NCI-H2107 treated with DMSO at 0.1 percent for 48 hours (cell line): ENCODE data around the gene ZNF254.
"Not testable (repeated sequence)": the region's sequence is repeated elsewhere in the genome, so short reads cannot be mapped to it uniquely, and the experiment has no call there.

Experiments
- DNase-seq: peaks from one replicate; lab custom pipeline; 2025; ENCODE audit not compliant: unreplicated experiment; lab: John Stamatoyannopoulos, UW

Gene ZNF254

DNA sequence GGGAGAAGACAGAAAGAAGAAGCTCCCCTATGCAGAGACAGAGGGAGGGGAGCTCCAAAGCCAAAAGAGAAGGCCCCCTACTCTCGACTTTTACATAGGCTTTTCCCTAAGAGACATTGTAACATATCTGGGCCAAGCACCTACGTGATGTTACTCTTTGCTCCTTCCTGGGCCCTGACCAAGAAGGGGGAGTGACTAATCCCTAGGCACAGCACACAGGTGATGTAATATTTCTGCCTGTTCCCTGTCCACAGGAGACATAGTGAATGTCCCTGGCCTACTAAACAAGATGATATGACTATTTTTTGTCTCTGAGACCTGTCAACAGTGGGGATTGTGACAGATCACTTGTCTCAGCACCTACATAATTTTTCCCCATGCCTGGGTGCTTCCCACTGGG is 15.9 kb upstream of the ZNF254 start:
- no peak for DNase-seq

DNA sequence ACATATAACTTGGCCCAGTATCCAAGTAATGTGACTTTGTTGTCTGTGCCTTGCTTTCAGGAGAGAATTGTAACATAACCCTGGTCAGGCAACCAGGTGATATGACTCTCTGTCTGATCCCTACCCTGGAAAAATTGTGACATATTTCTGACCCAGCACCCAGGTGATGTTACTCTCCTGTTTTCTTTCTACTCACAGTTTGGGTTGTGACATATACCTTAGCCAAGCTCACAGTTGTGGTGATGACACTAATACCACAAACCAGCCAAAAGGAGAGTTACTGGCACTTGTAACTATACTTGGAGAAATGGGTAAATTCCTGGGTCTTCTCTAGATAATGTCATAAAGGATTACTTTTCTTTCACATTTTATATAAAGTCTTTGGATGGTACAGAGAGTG is 14.3 kb upstream of the ZNF254 start:
- no peak for DNase-seq

DNA sequence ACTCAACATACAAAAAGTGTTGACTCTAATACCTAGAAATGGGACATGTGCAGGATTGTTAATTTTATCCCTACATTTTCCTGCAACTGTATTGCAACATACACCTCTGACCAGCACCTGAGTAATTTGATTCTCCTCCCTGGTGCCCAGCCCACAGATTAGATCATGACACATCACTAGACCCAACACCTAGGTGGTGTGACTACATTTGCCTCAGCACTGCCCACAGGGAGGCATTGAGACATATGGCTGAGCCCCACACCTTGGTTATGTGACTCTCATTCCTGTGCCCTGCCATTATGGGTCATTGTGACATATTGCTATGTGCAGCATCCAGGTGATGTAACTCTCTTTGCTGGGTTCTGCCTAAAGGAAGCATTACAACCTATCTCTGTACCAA is 13.2 kb upstream of the ZNF254 start:
- DNase-seq = no peak

DNA sequence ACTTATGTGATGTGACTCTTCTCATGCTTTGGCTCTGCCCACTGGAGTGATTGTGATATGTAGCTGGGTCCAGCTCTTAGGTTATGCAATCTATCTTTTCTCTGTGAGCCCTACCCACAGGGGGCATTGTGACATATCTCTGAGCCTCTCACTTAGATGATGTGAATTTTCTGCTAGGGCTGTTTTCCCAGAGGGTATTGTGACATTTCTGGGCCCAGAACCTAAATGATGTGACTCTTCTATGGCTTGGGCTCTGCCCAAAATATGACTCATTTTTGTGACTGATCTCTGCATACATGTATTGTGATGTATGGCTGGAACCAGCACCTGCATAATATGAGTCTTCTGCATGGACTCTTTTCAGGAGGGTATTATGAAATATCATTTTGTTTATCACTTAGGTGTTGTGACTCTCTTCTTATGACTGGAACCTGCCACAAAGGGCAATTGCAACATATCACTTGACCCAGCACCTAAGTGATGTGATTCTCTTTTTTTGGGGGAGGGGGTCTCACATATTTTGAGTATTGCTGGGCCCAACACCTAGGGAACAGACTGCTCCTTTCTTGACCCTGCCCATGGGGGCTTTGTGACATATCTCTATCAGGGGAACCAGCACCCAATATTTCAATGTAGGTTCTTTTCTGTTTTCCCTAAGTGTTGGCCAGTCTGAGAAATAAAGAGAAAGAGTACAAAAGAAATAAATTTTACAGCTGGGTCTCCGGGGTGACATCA is 12.1 kb upstream of the ZNF254 start:
- DNase-seq = no peak

DNA sequence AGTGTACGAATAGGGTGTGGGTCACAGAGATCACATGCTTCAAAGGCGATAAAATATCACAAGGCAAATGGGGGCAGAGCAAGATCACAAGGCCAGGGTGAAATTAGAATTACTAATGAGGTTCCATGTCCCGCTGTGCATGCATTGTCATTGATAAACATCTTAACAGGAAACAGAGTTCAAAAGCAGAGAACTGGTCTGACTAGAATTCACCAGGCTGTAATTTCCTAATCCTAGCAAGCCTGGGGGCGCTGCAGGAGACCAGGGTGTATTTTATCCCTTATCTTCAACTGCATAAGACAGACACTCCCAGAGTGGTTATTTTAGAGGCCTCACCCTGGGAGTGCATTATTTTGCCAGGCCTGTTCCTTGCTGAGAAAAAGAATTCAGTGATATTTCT is 11.5 kb upstream of the ZNF254 start:
- DNase-seq = not testable (repeated sequence)

DNA sequence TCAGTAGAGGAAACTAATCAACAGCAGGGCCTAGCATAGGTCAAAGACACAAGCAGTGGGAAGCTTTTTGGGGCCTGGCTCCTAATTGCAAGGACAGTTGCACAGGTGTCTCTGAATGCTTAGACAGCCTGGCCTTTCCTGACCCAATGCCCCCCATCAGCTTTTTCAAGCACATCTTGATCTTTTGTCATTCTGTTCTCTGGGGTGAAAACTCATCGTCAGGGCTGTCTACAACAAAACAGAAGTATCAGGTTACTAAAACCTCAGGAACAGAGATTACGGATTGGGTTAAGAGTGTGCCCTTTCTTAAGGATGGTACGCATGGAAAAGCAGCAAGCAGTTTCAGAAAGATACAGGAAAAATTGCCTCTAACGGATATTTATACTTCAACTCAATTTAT is 8.3 kb upstream of the ZNF254 start:
- no peak for DNase-seq

DNA sequence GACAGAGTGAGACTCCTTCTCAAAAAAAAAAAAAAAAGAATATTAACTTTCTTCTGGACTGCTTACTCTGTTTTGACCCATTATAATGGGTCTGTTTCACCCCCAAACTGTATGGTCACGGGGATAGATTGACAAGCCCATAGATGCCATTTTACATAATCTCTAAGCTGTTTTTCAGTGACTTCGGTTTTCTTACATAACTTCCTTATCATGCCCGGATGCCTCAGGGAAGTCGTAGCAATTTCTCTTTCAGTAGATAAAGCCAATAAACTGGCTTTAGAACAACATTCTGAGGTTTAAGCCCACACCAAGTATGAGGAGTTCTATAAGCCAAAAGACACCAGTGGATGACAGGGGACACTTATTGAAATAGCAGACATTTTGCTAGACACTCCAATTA is 5.9 kb upstream of the ZNF254 start:
- DNase-seq = no peak

DNA sequence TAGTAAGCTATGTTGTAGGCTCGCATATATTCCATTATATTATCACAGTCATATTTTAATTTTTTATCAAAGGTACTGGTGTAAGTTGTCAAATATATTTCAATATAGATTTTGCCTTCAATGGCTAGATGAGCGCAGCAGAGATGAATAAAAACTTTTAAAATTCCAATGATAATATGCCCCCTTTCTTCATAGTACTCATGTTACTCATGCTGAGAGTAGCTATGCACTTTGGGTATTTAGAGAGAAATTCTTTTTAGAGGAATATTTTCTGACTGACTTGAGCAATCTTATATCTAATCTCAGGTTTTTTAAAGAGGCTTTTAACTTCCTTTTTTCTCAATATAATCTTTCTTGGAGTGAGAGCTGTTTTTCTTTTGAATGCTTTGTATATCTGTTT is 11.4 kb downstream of the ZNF254 start:
- no peak for DNase-seq

DNA sequence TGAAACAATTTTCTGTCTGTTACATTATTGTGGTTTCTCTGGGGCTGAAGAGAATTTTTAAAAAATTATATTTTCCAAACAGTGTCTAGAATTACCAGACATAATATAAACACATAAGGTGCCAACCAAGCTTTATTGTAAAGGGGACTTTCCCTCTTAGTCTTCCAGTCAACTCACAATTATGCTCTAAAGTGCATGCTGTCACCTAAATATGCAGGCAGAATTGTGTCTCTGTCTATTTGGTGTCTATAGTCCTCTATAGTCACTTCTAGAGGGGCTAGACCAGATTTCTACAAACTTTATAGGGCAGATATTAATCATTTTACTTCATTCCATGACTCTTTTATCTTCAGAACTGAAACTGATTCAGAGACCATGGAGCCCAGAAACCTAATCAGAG is 12.8 kb downstream of the ZNF254 start:
- DNase-seq = no peak

DNA sequence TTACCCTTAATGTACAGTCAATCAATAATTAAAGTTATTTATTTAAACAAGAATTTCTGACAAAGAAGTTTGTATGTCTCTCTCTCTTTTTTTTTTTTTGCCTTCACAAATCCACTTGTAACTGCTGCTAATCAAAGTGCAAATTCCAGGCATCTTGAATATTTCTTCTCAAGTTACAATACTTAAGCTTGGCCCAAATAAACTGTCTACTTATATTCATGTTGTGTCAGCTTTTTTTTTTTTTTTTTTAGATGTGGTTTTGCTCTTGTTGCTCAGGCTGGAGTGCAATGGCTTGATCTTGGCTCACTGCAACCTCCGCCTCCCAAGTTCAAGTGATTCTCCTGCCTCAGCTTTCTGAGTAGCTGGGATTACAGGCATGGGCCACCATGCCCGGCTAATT is 13.6 kb downstream of the ZNF254 start:
- DNase-seq = not testable (repeated sequence)

DNA sequence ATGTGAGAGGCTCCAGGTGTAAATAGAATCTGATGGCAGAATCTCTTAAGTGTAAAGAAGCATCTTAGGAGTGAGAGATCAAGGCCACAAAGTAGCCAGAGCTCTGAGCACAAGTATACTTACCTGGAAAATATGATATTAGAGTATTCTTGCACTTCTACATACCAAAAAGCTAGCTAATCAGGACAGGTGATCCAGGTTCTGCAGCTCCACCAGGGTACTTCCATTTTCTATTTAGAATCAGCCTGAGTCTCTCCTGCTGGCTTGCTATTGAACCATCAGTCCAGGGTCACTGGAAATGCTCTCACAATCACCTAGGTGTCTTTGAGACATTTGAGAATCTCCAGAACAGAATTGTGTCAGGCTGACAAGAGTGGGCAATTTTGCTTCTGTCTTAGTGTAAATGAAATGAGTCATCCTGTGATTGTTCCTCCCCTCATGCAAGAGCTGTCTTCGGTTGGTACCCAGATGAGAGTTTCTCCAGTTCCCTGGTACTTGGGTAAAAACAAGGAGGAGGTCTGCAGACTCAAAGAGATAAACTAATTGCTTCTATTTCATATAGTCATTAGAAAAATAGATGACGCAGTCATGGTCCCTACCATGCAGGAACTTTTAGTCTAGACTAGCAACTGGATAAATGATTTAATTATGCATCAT is 14.6 kb downstream of the ZNF254 start:
- DNase-seq = no peak

DNA sequence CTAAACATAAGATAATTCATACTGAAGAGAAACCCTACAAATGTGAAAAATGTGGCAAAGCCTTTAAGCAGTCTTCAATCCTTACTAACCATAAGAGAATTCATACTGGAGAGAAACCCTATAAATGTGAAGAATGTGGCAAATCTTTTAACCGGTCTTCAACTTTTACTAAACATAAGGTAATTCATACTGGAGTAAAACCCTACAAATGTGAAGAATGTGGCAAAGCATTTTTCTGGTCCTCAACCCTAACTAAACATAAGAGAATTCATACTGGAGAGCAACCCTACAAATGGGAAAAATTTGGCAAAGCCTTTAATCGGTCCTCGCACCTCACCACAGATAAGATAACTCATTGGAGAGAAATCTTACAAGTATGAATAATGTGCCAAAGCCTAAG is 40.6 kb downstream of the ZNF254 start:
- DNase-seq = no peak

DNA sequence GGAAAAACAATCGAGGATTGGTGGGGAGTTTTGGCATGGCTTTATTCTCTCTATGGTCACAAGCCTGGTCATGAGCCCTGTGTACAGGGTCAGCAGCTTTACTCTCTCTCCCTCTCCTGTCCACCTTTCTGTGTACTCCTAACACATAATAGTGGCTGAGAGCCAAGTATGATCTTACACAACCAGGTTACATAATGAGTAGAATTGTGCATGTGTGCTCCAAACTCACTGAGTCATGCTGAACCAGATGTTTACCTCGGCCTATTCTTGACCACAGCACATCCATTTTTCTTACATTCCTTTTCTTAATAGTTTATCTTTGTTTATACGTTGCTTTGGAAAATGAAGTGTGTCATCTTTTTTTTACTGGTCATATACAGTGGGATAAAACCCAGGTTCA is 53.1 kb downstream of the ZNF254 start:
- peak; percentile 13 for DNase-seq

DNA sequence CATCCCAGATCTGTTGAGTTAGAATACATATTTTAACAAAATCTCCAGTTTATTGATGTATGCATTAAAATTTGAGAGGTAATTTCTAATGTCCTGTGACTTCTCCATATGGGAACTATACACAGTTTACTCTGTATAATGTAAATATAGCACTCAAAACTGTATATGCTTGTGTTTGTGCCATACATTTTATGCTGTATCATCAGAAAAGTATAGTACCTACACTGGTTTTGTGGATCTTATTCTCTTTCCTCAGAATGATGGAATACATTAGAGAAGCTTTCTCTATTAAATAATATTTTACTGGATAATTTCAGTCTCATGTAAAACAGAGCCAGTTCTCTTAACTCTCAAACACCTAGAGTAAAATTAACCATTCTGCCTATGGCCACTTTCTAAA is 53.6 kb downstream of the ZNF254 start:
- DNase-seq = no peak

DNA sequence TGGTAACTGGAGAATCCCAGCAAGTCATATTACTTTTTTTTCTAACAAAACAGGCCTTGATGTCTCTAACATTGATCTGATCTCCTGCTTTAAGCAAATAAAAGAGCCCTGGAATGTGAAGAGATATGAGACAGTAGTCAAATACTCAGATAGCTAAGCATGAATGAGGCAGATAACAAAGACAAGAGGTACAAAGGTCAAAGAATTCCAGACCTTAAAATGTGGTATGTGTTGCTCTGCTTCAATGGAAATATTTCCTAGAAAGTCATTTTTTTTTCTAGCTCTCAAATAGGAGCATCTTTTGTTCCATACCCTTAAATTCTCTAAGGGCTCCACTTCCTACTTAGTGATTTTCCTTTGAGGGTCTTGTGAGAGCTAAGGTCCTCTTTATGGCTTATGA is 54.6 kb downstream of the ZNF254 start:
- no peak for DNase-seq

DNA sequence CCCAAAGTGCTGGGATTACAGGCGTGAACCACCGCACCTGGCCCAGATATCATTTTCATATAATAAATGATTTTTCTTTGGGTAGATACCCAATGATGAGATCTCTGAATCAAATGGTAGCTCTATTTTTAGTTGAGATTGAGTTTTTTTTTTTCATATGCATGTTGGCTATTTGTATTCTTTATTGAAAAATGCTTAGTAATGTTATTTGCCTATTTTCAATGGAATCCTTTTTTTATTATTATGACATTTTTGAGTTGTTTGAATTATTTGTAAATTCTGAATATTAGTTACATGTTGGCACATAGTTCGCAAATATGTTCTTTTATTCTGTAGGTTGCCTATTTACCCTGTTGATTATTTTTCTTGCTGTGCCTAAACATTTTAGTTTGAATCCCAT is 55.8 kb downstream of the ZNF254 start:
- DNase-seq = no peak

DNA sequence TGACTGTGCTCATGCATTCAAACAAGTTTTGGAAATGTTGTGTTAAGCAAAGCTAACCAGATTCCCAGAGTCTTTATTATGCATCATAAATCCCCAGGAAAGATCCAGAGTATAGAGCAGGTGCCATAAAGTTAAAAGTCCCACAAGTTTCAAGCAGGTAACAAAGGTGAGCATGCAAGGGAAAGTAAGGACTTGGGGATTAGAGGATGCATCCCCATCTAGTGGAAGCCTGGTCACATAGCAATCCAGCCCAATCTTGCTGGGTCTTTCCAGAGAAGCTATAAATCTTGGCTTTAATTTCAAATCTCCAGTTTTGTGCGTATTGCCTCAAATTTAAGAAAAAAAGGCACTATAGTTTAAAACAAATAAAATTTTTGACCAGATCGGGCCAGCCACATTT is 72.7 kb downstream of the ZNF254 start:
- DNase-seq = no peak

DNA sequence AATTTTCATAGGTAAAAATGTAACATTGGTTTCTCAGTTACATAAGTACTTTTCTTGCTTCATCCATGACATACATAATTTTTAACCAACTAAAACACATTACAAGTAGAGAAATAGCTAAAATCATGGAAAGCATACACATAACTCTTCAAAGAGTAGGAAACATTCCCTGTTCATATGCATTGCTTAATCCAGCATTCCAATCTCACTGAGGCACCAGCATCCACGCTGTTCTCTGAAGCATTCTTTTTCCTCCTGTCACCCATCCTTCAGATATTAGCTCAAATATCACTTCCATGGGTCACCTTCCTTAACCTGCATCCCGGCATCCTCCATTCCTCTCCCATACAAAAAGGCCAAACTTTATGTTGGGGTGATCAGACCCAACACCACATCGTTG is 79.1 kb downstream of the ZNF254 start:
- no peak for DNase-seq

DNA sequence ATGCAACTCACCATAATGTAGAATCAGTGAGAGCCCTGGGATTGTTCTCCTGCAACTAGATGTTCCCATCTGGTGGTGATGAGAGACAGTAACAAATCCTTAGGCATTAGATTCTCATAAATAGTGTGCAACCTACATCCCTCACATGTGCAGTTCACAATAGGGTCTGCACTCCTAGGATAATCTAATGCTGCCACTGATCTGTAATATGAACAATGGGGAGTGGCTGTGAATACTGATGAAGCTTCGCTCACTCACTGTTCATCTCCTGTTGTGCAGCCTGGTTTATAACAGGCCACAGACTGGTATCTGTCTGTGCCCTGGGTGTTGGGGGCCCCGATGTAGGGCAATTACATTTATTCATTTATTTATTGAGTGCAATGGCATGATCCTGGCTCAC is 86.9 kb downstream of the ZNF254 start:
- DNase-seq = no peak

DNA sequence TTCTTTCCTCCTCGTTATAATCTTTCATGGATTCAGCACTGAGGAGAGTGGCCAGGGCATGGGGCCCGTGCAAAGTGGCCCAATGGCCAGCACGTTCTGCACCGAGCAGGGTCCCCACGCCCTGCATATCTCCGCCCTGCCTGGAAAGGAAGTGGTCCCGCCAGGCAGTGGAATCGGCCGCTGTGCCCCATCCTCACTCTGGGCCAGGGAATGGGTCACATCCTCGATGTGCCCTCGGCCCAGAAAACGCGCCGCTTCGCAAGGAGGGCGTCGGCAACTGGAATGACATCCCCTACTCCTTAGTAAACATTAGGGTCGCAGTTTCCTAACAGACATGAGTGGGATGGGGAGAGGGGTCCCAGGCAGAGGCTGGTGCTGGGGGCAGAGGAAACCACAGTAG is 90.7 kb downstream of the ZNF254 start:
- no peak for DNase-seq

DNA sequence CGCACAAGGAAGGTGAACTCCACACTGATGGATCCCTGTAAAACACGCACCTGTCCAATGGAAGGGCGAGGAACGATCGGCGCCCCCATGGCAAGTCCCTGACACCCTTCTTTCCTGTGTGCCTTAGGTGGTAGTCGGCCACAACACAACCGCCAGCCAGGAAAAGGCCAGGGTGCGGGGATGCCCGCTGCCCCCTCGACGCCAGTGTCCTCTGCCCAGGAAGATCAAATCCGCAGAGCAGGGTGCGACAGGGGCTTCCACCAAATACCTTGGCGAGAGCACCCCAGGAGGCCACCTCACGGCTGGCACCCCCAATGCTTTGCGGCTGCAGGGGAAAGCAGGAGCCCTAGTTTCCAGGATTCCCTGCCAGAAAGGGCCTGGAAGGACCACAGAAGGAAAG is 91.2 kb downstream of the ZNF254 start:
- no peak for DNase-seq
